Motor neuron (in vitro differentiated cells): ENCODE measurements around the gene EEIG2. TPM values are rescaled to one million over a fixed set of nuclear protein-coding genes. Genes with fewer than 3 reads are reported as not detected.

Source experiments
- ATAC-seq, 8 experiments: fragments of 200-7000 bp; cut with Tn5 transposase; replicated peaks in 6 of 8; 2 replicates each; pipeline ENCODE4 v1.8.0; 2021; ENCODE audit warnings: mild to moderate bottlenecking in 8 of 8, moderate library complexity in 8 of 8
- H3K27ac ChIP-seq, 2 donors: fragments of 250-450 bp; sonication (Bioruptor Pico); 2 replicates each; pipeline ENCODE4 v1.9.0; 2021; ENCODE audit warnings: antibody characterized with exemption in 2 of 2, mild to moderate bottlenecking in 2 of 2, moderate library complexity in 1 of 2
- H3K4me1 ChIP-seq, 2 donors: fragments of 250-450 bp; sonication (Bioruptor Pico); replicated peaks in 1 of 2; 2 replicates each; pipeline ENCODE4 v1.6.1; 2021; ENCODE audit warnings: antibody characterized with exemption in 2 of 2, mild to moderate bottlenecking in 2 of 2, moderate library complexity in 1 of 2
- H3K4me3 ChIP-seq, 5 donors: fragments of 250-450 bp; sonication (Bioruptor Pico); 2 replicates each; pipeline ENCODE4 v1.9.0; 2021; ENCODE audit warnings: antibody characterized with exemption in 5 of 5, mild to moderate bottlenecking in 5 of 5, moderate library complexity in 4 of 5
- WGBS, 10 experiments: fragments of 450-650 bp; shearing (Covaris generic); methylation state at CpG; one replicate each; pipeline ENCODE4 v1.0.0; 2022; 5-methylcytosine and 5-hydroxymethylcytosine counted together
- in situ Hi-C, 9 experiments: fragments of 400-800 bp; cut with MboI; loops; one replicate each; pipeline ENCODE4 v1.15.0; 2021; ENCODE audit warnings: low sequenced_read_pairs in 9 of 9, low pct_unique_long_range_greater_than_20kb in 2 of 9; ENCODE audit not compliant: unreplicated experiment in 9 of 9
- total RNA-seq, 8 experiments: library from RNA; unstranded; fragments of 300-600 nt; gene quantifications; 2 replicates each; pipeline versions ENCODE4 v1.2.3 to v1.2.4, GENCODE V29; 2022

EEIG2 gene
- total RNA-seq, 8 experiments from 2014 or later, result 0.49 to 36.7 (median 20.4) TPM

- 13 to 100% (median 55%) methylated on average over 1 to 4 of the region's 4 CpGs for WGBS, 10 experiments
- no peak overlapping the region for H3K27ac ChIP-seq
- in situ Hi-C loops, result no loop called here
- ATAC-seq, result no peak
- no peak overlapping the region for H3K4me3 ChIP-seq
- peaks cover 2 to 6% of the 10 kb centered on the region in 2 donors for H3K4me1 ChIP-seq
Measured at GRCh38 chr1:108554682-108555427, 5.0 kb upstream of the EEIG2 start.

GRCh38 chr1:108556066-108556465, 3.8 kb upstream of the EEIG2 start:
- H3K4me1 ChIP-seq, result peaks cover 2 to 7% of the 10 kb centered on the region in 2 donors
- no peak for ATAC-seq
- no peak overlapping the region for H3K27ac ChIP-seq
- H3K4me3 ChIP-seq, result no peak overlapping the region
- in situ Hi-C loops, result no loop called here

GRCh38 chr1:108556499-108556898, 3.4 kb upstream of the EEIG2 start:
- in situ Hi-C loops, result no loop called here
- Histone ChIP-seq H3K4me1 (peaks cover 6 to 11% of the 10 kb centered on the region in 2 donors), H3K27ac (no peak overlapping the region), H3K4me3 (no peak overlapping the region)
- ATAC-seq, result no peak
- WGBS, 10 experiments, result 0 to 100% (median 89%) methylated on average over 1 to 4 of the region's 4 CpGs; no CpG with 5 or more reads in 2 of the 10 experiments

GRCh38 chr1:108557296-108557695, 2.6 kb upstream of the EEIG2 start:
- H3K4me1 ChIP-seq, result peaks cover 14 to 19% of the 10 kb centered on the region in 2 donors
- H3K4me3 ChIP-seq, result no peak overlapping the region
- ATAC-seq, result peak in 1 of 8 experiments; percentile 8
- in situ Hi-C loops, result no loop called here
- H3K27ac ChIP-seq, result no peak overlapping the region

- Histone ChIP-seq H3K27ac (peak overlapping the region; percentile 67 to 78), H3K4me3 (peak overlapping the region; percentile 60 to 74 (median 61)), H3K4me1 (peaks cover 17 to 28% of the 10 kb centered on the region in 2 donors)
- in situ Hi-C loops, result no loop called here
- 0 to 6% (median 0%) methylated on average over 3 to 23 of the region's 59 CpGs; no CpG with 5 or more reads in 5 of the 10 experiments for WGBS, 10 experiments
- ATAC-seq, result peak; percentile 34 to 81 (median 78)
Measured at GRCh38 chr1:108560189-108560873, 431 bp downstream of the EEIG2 start.

GRCh38 chr1:108560874-108561459, 1.1 kb downstream of the EEIG2 start:
- peak; percentile 42 to 70 (median 50) for ATAC-seq
- peak overlapping the region; percentile 60 to 74 (median 61) for H3K4me3 ChIP-seq
- in situ Hi-C loops, result no loop called here
- 0 to 40% (median 0%) methylated on average over 1 to 5 of the region's 5 CpGs; no CpG with 5 or more reads in 3 of the 10 experiments for WGBS, 10 experiments
- H3K4me1 ChIP-seq, result peaks cover 17 to 28% of the 10 kb centered on the region in 2 donors
- no peak overlapping the region for H3K27ac ChIP-seq

GRCh38 chr1:108561689-108562326, 1.9 kb downstream of the EEIG2 start:
- Histone ChIP-seq H3K4me3 (peak overlapping the region; percentile 60 to 74 (median 61)), H3K27ac (no peak overlapping the region), H3K4me1 (peaks cover 17 to 28% of the 10 kb centered on the region in 2 donors)
- ATAC-seq, result no peak
- in situ Hi-C loops, result no loop called here
- WGBS, 10 experiments, result 40 to 100% (median 68%) methylated on average over 2 to 11 of the region's 11 CpGs; no CpG with 5 or more reads in 1 of the 10 experiments

GRCh38 chr1:108563808-108564207, 3.9 kb downstream of the EEIG2 start:
- Histone ChIP-seq H3K27ac (no peak overlapping the region), H3K4me1 (peaks cover 17 to 22% of the 10 kb centered on the region in 2 donors), H3K4me3 (no peak overlapping the region)
- no peak for ATAC-seq
- WGBS, 10 experiments, result 43 to 100% (median 83%) methylated on average over 1 of the region's 1 CpG; no CpG with 5 or more reads in 2 of the 10 experiments
- in situ Hi-C loops, result no loop called here

- in situ Hi-C loops, result no loop called here
- no peak for ATAC-seq
- Histone ChIP-seq H3K4me3 (no peak overlapping the region), H3K4me1 (peaks cover 15 to 22% of the 10 kb centered on the region in 2 donors), H3K27ac (no peak overlapping the region)
- 42 to 100% (median 93%) methylated on average over 2 to 6 of the region's 6 CpGs for WGBS, 10 experiments
Measured at GRCh38 chr1:108565081-108565480, 5.2 kb downstream of the EEIG2 start.

- no peak for ATAC-seq
- H3K4me1 ChIP-seq, result peaks cover 15 to 22% of the 10 kb centered on the region in 2 donors
- no peak overlapping the region for H3K4me3 ChIP-seq
- in situ Hi-C loops, result no loop called here
- 86 to 100% (median 100%) methylated on average over 1 of the region's 1 CpG; no CpG with 5 or more reads in 4 of the 10 experiments for WGBS, 10 experiments
- H3K27ac ChIP-seq, result no peak overlapping the region
Measured at GRCh38 chr1:108565512-108565911, 5.6 kb downstream of the EEIG2 start.

- no peaks in the 10 kb centered on the region for H3K4me1 ChIP-seq
- H3K27ac ChIP-seq, result no peak overlapping the region
- in situ Hi-C loops, result no loop called here
- H3K4me3 ChIP-seq, result no peak overlapping the region
- 51 to 100% (median 92%) methylated on average over 1 to 2 of the region's 2 CpGs; no CpG with 5 or more reads in 2 of the 10 experiments for WGBS, 10 experiments
- no peak for ATAC-seq
Measured at GRCh38 chr1:108568589-108568988, 8.7 kb downstream of the EEIG2 start.

GRCh38 chr1:108569097-108569728, 9.3 kb downstream of the EEIG2 start:
- H3K4me1 ChIP-seq, result no peaks in the 10 kb centered on the region
- WGBS, 10 experiments, result 58 to 100% (median 93%) methylated on average over 1 to 3 of the region's 3 CpGs; no CpG with 5 or more reads in 2 of the 10 experiments
- in situ Hi-C loops, result no loop called here
- ATAC-seq, result no peak
- H3K27ac ChIP-seq, result no peak overlapping the region
- no peak overlapping the region for H3K4me3 ChIP-seq
